HG03354 (cell line): Measurements from ENCODE around the gene MEGF8.

ENCODE experiments used
- ATAC-seq: cut with Tn5 transposase; IDR thresholded peaks from one replicate; pipeline ENCODE4 v1.9.1; 2021; ENCODE audit warnings: mild to moderate bottlenecking; ENCODE audit not compliant: unreplicated experiment, poor library complexity, severe bottlenecking

Gene MEGF8

DNA sequence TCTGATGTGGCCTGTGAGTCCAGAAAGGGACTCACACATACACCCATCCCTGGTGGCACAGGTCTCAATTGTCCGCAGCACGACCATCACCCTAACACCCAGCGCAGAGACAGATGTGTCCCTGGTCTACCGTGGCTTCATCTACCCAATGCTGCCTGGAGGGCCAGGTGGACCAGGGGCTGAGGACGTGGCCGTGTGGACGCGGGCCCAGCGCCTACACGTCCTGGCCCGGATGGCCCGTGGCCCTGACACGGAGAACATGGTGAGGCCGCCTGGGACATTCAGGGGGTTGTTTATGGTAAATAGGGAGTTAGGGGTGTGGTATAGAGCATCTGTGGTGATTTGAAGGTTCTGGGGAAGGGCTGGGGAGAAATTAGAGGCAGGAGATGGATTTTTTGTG lies 22.8 kb downstream of the MEGF8 start:
- ATAC-seq, result no peak

DNA sequence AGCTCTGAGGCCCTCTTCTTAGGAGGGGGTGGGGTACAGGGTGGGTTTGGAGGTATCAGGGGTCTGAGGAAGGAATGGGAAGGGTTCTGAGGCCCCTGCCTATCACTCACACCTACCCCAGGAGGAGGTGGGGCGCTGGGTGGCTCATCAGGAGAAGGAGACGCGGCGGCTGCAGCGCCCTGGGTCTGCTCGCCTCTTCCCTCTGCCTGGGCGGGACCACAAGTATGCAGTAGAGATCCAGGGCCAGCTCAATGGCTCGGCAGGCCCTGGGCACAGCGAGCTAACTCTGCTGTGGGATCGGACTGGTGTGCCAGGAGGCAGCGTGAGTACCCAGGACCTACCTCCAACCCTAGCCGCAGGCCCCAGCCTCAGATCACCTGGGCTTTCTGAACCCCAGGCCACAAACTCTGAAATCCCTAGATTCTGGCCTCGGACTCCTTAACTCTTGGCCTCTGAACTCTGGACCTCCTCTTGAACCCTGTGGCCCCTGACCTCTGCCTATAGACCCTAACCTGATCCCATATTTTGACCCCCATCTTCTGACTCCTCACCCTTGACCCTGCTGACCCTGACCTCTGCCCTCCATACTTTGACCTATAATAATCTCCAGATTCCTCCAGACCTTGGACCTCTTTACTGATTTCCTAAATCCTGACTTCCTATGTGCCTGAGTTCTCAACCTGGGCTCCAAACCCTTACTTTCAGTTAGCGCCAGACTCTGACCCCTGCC lies 24.1 kb downstream of the MEGF8 start:
- ATAC-seq, result no peak

DNA sequence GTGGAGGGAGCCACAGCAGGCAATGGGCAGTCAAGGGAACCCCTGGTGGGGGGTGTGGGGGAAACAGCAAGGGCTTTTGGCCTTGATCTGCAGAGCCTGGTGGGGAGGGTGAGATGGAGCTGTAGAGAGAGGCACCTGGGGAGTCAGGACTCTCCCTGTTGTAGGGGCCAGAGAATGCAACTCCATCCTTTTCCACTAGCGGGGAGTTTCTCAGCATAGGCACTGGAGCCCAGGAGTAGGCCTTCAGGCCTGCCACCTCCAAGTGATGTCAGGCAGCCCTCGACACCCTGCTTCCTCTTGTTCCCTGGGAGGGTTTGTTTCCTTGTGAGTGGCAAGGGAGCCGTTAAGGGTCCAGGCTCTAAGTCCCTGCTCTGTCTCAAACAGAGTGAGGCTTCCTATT lies 25.0 kb downstream of the MEGF8 start:
- ATAC-seq, result no peak

DNA sequence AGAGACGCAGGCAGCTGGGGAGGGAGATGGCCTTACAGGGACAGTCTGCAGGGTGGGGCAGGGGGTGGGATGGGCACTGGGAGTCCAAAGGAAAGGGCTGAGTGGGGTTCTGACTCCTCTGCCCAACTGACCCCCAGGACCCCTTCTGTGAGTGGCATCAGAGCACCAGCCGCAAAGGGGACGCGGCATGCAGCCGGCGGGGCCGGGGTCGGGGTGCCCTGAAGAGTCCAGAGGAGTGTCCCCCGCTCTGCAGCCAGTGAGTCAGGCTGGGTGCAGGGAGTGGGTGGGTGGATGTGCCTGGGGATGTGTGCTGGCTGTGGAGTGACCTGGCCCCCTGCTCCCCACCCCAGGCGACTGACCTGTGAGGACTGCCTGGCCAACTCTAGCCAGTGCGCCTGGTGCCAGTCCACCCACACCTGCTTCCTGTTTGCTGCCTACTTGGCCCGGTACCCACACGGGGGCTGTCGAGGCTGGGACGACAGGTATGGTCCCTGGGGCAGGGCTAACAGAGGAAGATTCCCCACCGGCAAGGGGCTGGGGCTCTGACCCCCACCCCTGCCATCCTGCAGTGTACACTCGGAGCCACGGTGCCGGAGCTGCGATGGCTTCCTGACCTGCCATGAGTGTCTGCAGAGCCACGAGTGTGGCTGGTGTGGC lies 25.8 kb downstream of the MEGF8 start:
- no peak for ATAC-seq

DNA sequence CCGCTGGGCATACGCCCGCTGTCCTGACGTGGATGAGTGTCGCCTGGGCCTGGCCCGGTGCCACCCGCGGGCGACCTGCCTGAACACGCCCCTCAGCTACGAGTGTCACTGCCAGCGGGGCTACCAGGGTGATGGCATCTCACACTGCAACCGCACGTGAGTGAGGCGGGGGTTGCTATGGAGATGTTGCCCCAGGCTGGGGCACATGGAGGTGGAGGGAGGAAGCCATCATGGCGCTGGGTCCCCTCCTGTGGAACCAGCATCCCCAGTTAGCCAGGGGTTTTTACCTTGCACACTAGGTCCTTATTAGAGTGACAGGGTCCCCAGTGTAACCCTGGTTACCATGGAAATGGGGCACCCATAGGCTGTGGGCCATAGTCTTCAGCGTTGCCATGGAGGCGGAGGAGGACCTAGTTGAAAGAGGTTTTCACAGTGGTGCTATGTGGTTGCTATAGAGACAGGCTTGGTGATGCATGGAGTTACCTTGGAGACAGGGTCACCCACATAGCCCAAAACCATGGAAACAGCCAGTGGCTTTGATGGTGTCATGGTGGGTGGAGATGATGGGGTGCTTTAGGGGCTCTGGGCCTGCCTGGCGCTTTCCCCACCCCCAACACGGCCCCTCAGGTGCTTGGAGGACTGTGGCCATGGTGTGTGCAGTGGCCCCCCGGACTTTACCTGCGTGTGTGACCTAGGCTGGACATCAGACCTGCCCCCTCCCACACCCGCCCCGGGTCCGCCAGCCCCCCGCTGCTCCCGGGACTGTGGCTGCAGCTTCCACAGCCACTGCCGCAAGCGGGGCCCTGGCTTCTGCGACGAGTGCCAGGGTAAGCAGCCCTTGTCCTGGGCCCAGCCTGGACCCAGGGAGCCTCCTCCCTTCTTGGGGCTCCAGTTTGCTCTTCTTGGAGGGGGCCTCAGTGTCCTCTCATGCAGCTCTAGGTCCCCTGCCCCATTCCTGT lies 27.1 kb downstream of the MEGF8 start:
- no peak for ATAC-seq

DNA sequence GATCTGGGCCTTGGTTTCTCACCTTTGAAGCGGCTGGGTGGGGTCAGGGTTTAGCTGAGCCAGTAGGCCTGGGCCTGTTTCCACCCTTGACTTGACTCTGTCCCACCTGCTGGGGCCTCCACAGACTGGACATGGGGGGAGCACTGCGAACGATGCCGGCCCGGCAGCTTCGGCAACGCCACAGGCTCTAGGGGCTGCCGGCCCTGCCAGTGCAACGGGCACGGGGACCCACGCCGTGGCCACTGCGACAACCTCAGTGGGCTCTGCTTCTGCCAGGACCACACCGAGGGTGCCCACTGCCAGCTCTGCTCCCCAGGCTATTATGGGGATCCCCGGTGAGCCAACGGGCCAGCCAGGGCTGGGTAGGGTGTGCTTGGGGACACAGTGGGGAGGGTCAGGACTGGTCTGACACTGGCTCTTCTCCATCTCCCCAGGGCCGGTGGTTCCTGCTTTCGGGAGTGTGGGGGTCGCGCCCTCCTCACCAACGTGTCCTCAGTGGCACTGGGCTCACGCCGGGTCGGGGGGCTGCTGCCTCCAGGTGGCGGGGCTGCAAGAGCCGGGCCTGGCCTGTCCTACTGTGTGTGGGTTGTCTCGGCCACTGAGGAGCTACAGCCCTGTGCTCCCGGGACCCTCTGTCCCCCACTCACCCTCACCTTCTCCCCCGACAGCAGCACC lies 28.0 kb downstream of the MEGF8 start:
- no peak for ATAC-seq

DNA sequence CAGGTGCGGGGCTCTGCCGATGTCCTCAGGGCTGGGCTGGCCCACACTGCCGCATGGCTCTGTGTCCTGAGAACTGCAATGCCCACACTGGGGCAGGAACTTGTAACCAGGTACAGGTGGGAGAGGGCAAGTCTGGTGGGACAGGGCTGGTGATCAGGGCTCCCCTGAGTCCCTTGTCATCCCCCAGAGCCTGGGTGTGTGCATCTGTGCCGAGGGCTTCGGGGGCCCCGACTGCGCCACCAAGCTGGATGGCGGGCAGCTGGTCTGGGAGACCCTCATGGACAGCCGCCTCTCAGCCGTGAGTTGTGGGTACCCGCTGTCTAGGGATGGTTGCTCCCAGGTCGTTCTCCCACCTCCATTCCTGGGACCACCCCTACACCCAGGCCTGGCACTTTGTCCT lies 30.5 kb downstream of the MEGF8 start:
- ATAC-seq, result no peak

DNA sequence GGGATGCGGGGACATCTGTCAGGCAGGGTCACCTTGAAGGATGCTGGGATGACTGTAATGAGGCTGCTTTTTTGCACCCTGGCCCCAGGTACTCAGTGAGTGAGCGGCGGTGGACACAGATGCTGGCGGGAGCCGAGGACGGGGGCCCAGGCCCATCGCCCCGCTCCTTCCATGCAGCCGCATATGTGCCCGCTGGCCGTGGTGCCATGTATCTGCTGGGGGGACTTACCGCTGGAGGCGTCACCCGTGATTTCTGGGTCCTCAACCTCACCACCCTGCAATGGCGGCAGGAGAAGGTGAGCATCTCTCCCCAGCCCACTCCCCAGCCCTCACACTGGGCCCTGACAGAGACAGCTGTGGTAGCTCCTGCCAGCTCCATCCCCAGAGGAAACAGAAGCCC lies 31.3 kb downstream of the MEGF8 start:
- no peak for ATAC-seq

DNA sequence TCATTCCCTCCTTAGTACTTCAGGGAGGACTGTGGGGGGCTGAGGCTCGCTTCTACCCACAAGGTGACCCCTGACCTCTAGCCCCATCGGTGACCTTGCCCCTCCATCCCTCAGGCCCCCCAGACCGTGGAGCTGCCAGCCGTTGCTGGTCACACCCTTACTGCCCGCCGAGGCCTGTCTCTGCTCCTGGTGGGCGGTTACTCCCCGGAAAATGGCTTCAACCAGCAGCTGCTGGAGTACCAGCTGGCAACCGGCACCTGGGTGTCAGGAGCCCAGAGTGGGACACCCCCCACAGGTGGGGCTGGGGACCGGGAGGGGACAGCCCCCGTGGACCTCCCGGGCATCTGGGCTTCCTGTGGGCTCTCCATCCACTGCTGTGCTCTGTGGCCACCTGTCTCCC lies 31.9 kb downstream of the MEGF8 start:
- ATAC-seq, result no peak

DNA sequence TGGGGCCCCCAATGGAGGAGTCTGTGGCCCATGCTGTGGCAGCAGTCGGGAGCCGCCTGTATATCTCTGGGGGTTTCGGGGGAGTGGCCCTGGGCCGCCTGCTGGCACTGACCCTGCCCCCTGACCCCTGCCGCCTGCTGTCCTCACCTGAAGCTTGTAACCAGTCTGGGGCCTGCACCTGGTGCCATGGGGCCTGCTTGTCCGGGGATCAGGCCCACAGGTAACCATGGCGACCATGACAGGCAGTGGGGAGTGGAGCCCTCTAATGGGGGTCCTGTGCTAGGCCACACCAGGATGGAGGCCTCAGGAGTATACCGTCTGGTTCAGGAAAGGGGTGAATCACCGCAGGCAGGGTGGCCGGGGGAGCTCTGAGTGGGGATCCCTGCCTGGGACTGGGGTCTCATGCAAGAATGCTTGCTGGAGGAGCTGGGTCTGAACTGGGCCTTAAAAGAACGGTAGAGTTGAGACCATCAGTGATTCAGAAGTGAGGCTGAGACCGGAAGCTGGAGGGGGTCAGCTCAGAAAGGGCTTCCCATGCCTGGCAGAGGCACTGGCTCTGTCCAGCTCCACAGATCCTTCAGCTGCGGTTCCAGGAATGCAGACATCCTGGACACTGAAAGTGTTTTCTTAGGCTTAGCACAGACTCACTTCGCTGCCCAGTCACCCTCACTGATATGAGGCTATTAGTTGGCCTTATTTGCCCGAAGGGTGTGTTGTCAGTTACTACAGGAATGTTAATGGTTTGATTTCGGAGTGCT lies 35.5 kb downstream of the MEGF8 start:
- no peak for ATAC-seq

DNA sequence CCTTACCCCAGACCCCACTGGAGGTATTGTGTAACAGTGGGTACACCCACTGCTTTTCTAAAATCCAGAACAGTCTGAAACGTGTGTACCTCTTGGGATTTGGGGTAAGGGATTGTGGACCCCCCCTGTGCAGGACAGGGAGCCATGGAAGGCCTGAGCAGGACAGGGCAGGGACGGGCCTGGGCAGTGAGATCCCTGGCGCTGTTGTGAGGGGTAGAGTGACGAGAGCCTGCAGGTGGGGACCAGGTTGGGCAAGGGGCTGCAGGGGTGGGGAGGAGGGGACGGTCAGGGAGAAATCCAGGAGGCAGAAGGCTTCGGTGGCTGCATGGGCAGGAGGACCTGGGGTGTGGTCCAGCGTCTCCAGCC lies 36.1 kb downstream of the MEGF8 start:
- ATAC-seq, result no peak

DNA sequence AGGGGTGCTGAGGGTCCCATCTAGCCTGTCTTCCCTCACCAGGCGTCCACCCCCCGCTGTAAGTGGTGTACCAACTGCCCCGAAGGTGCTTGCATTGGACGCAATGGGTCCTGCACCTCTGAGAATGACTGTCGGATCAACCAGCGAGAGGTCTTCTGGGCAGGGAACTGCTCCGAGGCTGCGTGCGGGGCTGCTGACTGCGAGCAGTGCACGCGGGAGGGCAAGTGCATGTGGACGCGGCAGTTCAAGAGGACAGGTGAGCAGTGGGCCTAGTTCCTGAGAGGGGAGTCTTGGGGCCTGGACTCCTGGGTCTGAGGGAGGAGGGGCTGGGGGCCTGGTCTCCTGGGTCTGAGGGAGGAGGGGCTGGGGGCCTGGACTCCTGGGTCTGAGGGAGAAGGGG lies 36.9 kb downstream of the MEGF8 start:
- ATAC-seq, result no peak

DNA sequence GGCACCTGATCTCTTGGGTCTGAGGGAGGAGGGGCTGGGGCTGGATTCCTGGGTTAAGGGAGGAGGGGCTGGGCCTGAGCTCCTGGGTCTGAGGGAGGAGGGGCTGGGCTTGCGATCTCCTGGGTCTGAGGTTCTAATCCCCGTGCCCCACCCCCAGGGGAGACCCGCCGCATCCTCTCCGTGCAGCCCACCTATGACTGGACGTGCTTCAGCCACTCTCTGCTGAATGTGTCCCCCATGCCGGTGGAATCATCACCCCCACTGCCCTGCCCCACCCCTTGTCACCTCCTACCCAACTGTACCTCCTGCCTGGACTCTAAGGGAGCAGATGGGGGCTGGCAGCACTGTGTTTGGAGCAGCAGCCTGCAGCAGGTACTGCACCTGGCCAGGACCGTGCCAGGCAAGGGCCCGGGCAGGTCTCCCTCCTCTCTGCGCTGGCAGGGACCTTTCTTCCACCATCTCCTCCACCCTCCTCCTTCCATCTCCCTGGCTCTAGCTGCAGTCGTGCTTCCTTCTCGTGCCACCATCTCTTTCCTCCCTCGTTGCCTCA lies 37.5 kb downstream of the MEGF8 start:
- ATAC-seq, result no peak

DNA sequence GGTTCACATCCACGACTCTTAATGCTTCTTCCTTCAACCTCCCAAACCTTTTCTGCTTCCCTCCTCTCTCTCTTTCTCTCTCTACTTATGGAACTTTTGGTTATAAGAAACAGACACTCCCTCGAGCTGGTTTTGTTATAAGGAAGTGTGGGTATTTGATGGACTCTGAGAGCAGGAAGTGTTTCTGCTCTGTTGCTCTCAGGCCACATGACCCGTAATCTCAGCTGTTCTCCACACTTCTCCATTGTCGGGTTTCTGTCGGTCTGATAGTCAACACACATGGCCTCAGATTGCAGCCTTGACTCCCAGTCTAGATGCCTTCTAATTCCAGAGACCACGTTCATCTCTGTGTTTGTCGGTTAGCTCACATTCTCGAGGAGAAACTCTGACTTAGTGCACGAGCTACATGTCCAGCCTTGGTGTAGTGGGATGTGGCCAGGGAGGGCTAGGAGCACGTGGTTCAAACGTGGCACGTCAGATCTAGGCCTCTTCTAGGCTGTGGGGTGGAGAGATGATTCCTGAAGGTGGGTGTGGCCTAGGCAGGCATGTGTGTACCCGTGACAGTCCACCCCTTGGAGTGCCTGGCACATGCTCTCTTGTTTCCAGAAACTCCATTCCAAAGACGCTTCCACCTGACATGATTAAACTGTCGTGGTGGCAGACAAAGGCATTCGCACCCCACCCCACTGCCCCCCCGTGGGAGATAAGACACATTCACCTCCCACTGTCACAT lies 38.3 kb downstream of the MEGF8 start:
- no peak for ATAC-seq

DNA sequence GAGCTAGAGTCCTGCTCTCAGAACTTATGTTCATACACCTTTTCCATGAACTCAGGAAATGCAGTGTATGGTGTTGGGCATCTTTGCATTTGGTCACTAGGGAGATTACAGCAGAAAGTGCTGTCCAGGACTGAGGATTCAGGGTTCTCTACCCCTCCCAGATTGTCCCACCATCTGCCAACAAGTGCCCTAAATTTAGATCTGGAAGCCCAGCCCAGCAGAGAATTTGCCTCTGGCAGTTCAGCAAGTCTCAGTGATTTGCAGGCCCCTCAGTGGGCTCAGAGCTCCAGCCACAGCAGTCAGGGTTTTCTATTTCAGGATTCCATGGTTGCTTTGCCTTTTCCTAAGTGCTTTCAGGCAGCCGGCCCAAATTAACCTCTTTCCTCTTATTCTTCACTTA lies 41.2 kb downstream of the MEGF8 start:
- no peak for ATAC-seq

DNA sequence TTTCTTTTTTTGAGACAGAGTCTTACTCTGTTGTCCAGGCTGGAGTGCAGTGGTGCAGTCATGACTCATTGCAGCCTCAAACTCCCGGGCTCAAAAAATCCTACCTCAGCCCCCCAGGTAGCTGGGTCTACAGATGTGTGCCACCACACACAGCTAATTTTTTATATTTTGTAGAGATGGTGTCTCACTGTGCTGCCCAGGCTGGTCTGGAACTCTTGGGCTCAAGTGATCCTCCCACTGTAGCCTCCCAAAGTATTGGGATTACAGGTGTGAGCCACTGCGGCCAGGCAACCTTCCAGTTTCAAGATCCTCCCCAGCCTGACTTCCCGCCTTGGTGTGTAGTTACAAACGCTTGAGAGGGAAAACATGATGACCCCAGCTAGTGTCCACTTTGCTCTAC lies 42.5 kb downstream of the MEGF8 start:
- no peak for ATAC-seq

DNA sequence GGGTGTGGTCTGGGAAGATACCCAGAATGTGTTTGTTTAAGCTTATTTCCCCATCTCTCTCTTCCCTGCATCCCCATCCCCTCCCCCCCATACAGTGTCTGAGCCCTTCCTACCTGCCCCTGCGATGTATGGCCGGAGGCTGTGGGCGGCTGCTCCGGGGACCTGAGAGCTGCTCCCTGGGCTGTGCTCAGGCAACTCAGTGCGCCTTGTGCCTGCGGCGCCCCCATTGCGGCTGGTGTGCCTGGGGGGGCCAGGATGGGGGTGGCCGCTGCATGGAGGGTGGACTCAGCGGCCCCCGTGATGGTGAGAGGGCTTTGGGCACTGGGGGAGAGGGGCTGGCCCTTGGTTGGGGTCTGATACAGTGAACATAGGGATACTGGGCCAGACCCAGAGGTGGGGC lies 42.9 kb downstream of the MEGF8 start:
- no peak for ATAC-seq

DNA sequence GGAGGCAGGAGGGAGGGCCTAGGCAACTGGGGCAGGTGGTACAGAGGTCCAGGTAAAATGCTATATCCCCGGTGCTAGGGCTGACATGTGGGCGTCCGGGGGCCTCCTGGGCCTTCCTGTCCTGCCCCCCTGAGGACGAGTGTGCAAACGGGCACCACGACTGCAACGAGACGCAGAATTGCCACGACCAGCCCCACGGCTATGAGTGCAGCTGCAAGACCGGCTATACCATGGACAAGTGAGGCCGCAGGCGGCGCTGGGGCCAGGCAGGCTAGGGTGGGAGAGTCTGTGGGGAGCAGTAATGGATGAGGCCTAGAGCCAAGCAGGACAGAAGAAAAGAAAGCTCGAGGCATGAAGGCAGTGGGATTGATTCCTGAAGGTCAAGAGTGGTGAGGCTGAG lies 43.3 kb downstream of the MEGF8 start:
- ATAC-seq, result no peak
